A549 treated with Hydrocortisone at 1 μM for 4 hours (cell line): Measurements from ENCODE around the gene PCDHGB1. TPM values are rescaled to one million over a fixed set of nuclear protein-coding genes. Genes with fewer than 3 reads are reported as not detected.

Source experiments
- total RNA-seq: library from RNA; stranded (reverse); fragments of 200-300 nt; extraction: Qiagen RNA extraction; gene quantifications from 5 replicates; pipeline ENCODE4 v1.2.3, GENCODE V29; 2022

Gene PCDHGB1
- total RNA-seq, result 1.3 to 2.2 TPM (median 1.6 TPM) in 5 replicates

GRCh38 chr5:141349917-141350619 lies at the start of gene PCDHGB1:
Gene PCDHGB1, plus strand, starts transcription at chr5:141350099. Its CDS starts 162 bp downstream, at chr5:141350261.

GRCh38 chr5:141303756-141304155 lies 46.1 kb upstream of the PCDHGB1 start, which contains the start of gene SLC25A2:
Gene SLC25A2, minus strand, starts transcription at chr5:141304049. Its CDS starts 184 bp downstream, at chr5:141303865.

GRCh38 chr5:141320225-141321169 lies 29.4 kb upstream of the PCDHGB1 start, which contains the start of gene TAF7:
Gene TAF7, minus strand, starts transcription at chr5:141320784. Its CDS starts 740 bp downstream, at chr5:141320044.

GRCh38 chr5:141330299-141331080 lies 19.4 kb upstream of the PCDHGB1 start, which contains the start of gene PCDHGA1:
Gene PCDHGA1, plus strand, starts transcription at chr5:141330514.

GRCh38 chr5:141338538-141339306 lies 11.2 kb upstream of the PCDHGB1 start, which contains the start of gene PCDHGA2:
Gene PCDHGA2, plus strand, starts transcription at chr5:141338760.

GRCh38 chr5:141343242-141343952 lies 6.5 kb upstream of the PCDHGB1 start, which contains the start of gene PCDHGA3:
Gene PCDHGA3, plus strand, starts transcription at chr5:141343829. Its CDS starts 205 bp downstream, at chr5:141344034.

GRCh38 chr5:141354900-141355469 lies 5.1 kb downstream of the PCDHGB1 start, which contains the start of gene PCDHGA4:
Gene PCDHGA4, plus strand, starts transcription at chr5:141355021. Its CDS starts 87 bp downstream, at chr5:141355108.

GRCh38 chr5:141359790-141360426 lies 10.0 kb downstream of the PCDHGB1 start, which contains the start of gene PCDHGB2:
Gene PCDHGB2, plus strand, starts transcription at chr5:141359994. Its CDS starts 142 bp downstream, at chr5:141360136.

GRCh38 chr5:141363952-141364660 lies 14.2 kb downstream of the PCDHGB1 start, which contains the start of gene PCDHGA5:
Gene PCDHGA5, plus strand, starts transcription at chr5:141364162. Its CDS starts 169 bp downstream, at chr5:141364331.

GRCh38 chr5:141369994-141370848 lies 20.3 kb downstream of the PCDHGB1 start, which contains the start of gene PCDHGB3:
Gene PCDHGB3, plus strand, starts transcription at chr5:141370242. Its CDS starts 153 bp downstream, at chr5:141370395.

GRCh38 chr5:141373673-141374317 lies 23.9 kb downstream of the PCDHGB1 start, which contains the start of gene PCDHGA6:
Gene PCDHGA6, plus strand, starts transcription at chr5:141373891. Its CDS starts 193 bp downstream, at chr5:141374084.

GRCh38 chr5:141382469-141383294 lies 32.8 kb downstream of the PCDHGB1 start, which contains the start of gene PCDHGA7:
Gene PCDHGA7, plus strand, starts transcription at chr5:141382742. Its CDS starts 158 bp downstream, at chr5:141382900.

GRCh38 chr5:141387557-141388311 lies 37.8 kb downstream of the PCDHGB1 start, which contains the start of gene PCDHGB4:
Gene PCDHGB4, plus strand, starts transcription at chr5:141387698. Its CDS starts 187 bp downstream, at chr5:141387885.

GRCh38 chr5:141392429-141393198 lies 42.7 kb downstream of the PCDHGB1 start, which contains the start of gene PCDHGA8:
Gene PCDHGA8, plus strand, starts transcription at chr5:141392633. Its CDS starts 181 bp downstream, at chr5:141392814.

